ENCODE results near the gene AP3S2. TPM values are rescaled to one million over a fixed set of nuclear protein-coding genes. Genes with fewer than 3 reads are reported as not detected.

Gene AP3S2
- total RNA-seq, 1 experiment from 2014 or later = 35.7 TPM

- H3K27me3 Mint-ChIP-seq (ENCODE audit: low read depth) = no peaks in the 10 kb centered on the region
- no peaks in the 10 kb centered on the region for H3K4me1 Mint-ChIP-seq
- no peaks in the 10 kb centered on the region for H3K36me3 Mint-ChIP-seq
- ChIA-PET CTCF (interaction anchor here (0.5 to 2.9 kb wide), 2 partner anchors 37 to 233 kb away, joined by 3 to 16 read pairs; no protein-coding TSS in a partner anchor), POLR2A (no interaction called here)
- H3K9me3 Mint-ChIP-seq = no peaks in the 10 kb centered on the region
- no peak for DNase-seq (ENCODE audit: low spot score)
- no peak overlapping the region for H3K4me3 Mint-ChIP-seq
- TF ChIP-seq SP1 (CRISPR knock-in tag; conservative IDR thresholded peaks at IDR 0.05) = no peak
- ATAC-seq = no peak
- H3K27ac Mint-ChIP-seq = 0 out of 2 replicates have a peak overlapping the region, but pooled peaks have one; percentile 20
Observed at GRCh38 chr15:89797678-89798201, 96.1 kb downstream of the AP3S2 start.

GRCh38 chr15:89795996-89796395 is 97.8 kb downstream of the AP3S2 start:
- no peaks in the 10 kb centered on the region for H3K9me3 Mint-ChIP-seq
- POLR2A ChIA-PET = no interaction called here
- no peak for DNase-seq (ENCODE audit: low spot score)
- no peaks in the 10 kb centered on the region for H3K27me3 Mint-ChIP-seq (ENCODE audit: low read depth)
- no peak for TF ChIP-seq ZNF671 (CRISPR knock-in tag; IDR thresholded peaks at IDR 0.05)
- TF ChIP-seq ZBTB21 (CRISPR knock-in tag; IDR thresholded peaks at IDR 0.05; ENCODE audit: borderline replicate concordance) = no peak
- TF ChIP-seq ATF6 (CRISPR knock-in tag; IDR thresholded peaks at IDR 0.05) = no peak
- TF ChIP-seq ZNF121 (CRISPR knock-in tag; IDR thresholded peaks at IDR 0.05) = no peak
- TF ChIP-seq NR1H2 (CRISPR knock-in tag; IDR thresholded peaks at IDR 0.05) = no peak
- TF ChIP-seq CREB1 (CRISPR knock-in tag; IDR thresholded peaks at IDR 0.05) = no peak
- TF ChIP-seq NFE2L1 (CRISPR knock-in tag; IDR thresholded peaks at IDR 0.05) = no peak
- TF ChIP-seq STAT6 (CRISPR knock-in tag; conservative IDR thresholded peaks at IDR 0.05; ENCODE audit: low read depth) = no peak
- no peak for TF ChIP-seq OVOL2 (CRISPR knock-in tag; IDR thresholded peaks at IDR 0.05; ENCODE audit: borderline replicate concordance)
- no peak for TF ChIP-seq ATF1 (CRISPR knock-in tag; IDR thresholded peaks at IDR 0.05)
- no peak for TF ChIP-seq ZNF232 (CRISPR knock-in tag; IDR thresholded peaks at IDR 0.05)
- no peak for TF ChIP-seq ESRRA (CRISPR knock-in tag; IDR thresholded peaks at IDR 0.05; ENCODE audit: borderline replicate concordance)
- TF ChIP-seq ZNF219 (CRISPR knock-in tag; IDR thresholded peaks at IDR 0.05; ENCODE audit: borderline replicate concordance) = no peak
- TF ChIP-seq AR (CRISPR knock-in tag; IDR thresholded peaks at IDR 0.05) = no peak
- TF ChIP-seq ATF2 (CRISPR knock-in tag; IDR thresholded peaks at IDR 0.05; ENCODE audit: borderline replicate concordance, low read depth) = no peak
- no peak for TF ChIP-seq RORB (CRISPR knock-in tag; IDR thresholded peaks at IDR 0.05)
- H3K4me1 Mint-ChIP-seq = no peaks in the 10 kb centered on the region
- no peaks in the 10 kb centered on the region for H3K36me3 Mint-ChIP-seq
- CTCF ChIA-PET = interaction anchor here (1.5 kb wide), 1 partner anchor 79 kb away, joined by 4 read pairs; no protein-coding TSS in a partner anchor
- H3K27ac Mint-ChIP-seq = no peak overlapping the region
- no peak overlapping the region for H3K4me3 Mint-ChIP-seq
- ATAC-seq = no peak
